GM21447 (cell line): ENCODE results near the gene SCN2A.
A peak's percentile ranks its signal among the peaks of the same experiment; 100 is the strongest.
"Not testable (repeated sequence)": the region's sequence is repeated elsewhere in the genome, so short reads cannot be mapped to it uniquely, and the experiment has no call there.

Source experiments
- ATAC-seq: cut with Tn5 transposase; IDR thresholded peaks from one replicate; pipeline ENCODE4 v1.9.1; 2021; ENCODE audit not compliant: unreplicated experiment

The SCN2A gene

DNA sequence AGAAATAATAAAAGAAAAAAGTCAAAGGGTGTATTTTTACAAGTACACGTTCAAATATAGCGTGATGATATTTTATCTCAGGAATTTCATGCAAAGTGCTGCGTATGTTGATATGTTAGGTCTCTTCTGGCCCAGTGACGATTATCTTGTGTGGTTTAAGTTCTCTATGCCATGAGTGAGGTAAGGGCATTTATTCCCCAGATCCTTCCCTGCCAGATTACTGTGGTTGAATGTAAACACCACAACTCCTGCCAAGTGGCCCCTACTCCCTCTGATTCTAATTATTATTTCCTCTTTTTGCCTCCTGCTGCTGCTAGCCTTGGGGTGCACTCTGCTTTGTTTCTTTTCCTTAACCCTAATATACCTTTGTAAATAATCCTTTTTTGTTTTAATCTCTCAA lies 12.2 kb downstream of the SCN2A start:
- no peak for ATAC-seq

DNA sequence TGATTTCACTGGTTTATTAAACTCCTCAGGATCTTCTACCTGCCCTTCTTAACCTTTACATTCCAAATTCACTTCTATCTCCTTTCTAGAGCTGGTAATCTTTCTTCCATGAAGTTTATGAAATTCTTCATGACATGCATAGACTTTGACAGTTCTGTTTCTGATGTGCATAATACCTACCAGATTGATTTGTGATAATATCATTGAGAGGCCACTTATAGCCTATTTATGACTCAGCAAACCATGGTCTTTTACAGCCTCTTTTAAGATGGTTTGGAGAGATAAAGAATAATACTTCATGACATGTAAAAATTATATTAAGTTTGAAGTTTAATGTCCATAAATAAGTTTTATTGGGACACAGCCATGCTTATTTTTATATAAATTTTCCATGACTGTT lies 14.0 kb downstream of the SCN2A start:
- no peak for ATAC-seq

GRCh38 chr2:165256618-165257017 lies 17.4 kb downstream of the SCN2A start:
- ATAC-seq = no peak

- ATAC-seq = not testable (repeated sequence)
Measured at GRCh38 chr2:165260347-165260746, 21.1 kb downstream of the SCN2A start.

DNA sequence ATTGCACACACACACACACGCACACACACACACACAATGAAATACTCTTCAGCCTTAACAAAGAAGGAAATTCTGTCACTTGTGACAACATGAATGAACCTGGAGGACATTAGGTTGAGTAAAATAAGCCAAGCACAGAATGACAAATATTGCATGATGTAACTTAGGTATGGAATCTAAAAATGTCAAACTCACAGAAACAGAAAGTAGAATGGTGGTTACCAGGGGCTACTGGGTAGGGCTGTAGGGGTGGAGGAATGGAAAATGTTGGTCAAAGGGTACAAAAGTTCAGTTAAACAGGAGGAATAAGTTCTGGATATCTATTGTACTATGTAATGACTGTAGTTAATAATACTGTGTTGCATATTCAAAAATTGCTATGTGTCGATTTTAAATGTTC lies 29.5 kb downstream of the SCN2A start:
- peak; percentile 67 for ATAC-seq

DNA sequence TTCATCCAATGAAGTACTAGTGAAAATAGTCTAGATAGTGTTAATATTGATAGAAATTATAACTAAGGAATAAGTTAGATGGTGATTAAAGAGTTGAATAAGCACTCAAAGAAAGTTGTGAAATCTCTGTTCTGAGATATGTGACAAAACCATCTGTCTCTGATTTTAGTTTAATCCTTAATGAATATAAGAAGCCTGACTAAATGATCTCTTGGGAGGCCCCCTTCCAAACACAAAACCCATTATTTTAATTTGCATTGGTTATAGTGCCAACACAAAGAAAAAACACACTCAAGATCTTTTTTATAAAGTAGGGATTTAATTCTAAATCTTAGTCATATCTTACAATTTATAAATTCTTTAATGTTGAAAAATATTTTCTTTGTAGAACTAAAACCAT lies 34.0 kb downstream of the SCN2A start:
- ATAC-seq = no peak

DNA sequence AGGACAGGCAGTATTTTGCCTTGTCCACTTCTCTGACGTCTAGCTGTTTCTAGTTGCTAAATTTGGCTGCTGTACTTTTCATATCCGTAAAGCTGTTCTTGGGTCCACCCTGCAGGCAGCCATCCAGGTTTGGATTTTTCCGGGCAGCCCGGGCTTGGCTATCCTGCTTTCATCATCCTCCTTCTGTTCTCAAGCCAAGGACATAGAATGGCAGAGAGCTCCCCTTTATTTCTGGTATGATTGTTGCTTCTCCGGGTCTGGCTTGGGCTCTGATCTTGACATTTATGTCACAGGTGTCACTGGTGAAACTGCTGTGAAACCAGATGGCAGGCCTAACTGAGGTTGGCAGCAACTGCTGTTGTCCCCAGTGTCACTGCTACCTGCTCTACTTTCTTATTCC lies 35.5 kb downstream of the SCN2A start:
- no peak for ATAC-seq

DNA sequence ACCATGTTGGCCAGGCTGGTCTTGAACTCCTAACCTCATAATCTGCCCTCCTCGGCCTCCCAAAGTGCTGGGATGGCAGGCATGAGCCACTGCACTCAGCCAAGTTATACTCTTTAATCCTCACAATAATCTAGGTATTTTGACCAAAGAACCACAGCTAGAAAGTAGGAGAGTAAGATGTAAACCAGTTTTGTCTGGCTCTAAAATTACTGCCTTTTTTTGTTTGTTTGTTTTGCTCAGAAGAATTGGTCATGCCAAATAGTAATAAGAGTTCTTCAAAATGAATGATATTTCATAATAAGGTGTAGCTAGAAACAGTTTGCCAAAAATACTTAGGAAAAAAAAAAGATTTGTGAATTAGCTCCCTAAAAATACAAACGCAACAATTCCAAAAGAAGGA lies 36.7 kb downstream of the SCN2A start:
- no peak for ATAC-seq

DNA sequence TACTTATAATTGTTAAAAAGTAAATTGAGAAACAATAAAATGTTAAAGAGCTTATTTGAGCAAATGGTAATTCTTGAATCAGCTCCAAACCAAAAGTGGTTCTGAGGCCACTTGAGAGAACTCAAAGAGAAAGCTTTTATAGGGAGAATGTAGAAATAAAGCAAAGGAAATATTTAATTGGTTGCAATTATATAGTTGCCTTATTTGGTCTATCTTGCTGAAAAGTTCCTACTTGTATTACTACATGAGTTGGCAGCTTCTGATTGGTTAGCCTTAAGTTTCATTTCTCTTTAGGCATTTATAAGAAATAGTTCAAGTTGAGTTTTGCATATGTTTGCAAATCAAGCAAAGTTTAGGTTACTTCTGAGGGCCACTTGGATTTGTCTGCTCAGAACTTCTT lies 38.1 kb downstream of the SCN2A start:
- ATAC-seq = no peak

- no peak for ATAC-seq
Measured at GRCh38 chr2:165277860-165278656, 38.8 kb downstream of the SCN2A start.

GRCh38 chr2:165280356-165280755 lies 41.1 kb downstream of the SCN2A start:
- ATAC-seq = no peak

GRCh38 chr2:165281387-165281786 lies 42.2 kb downstream of the SCN2A start:
- no peak for ATAC-seq

- ATAC-seq = no peak
Measured at GRCh38 chr2:165283342-165283741, 44.1 kb downstream of the SCN2A start.

- no peak for ATAC-seq
Measured at GRCh38 chr2:165287094-165287778, 48.0 kb downstream of the SCN2A start.

- ATAC-seq = no peak
Measured at GRCh38 chr2:165289069-165289468, 49.9 kb downstream of the SCN2A start.

GRCh38 chr2:165293440-165294420 lies 54.5 kb downstream of the SCN2A start:
- peak; percentile 100 for ATAC-seq

DNA sequence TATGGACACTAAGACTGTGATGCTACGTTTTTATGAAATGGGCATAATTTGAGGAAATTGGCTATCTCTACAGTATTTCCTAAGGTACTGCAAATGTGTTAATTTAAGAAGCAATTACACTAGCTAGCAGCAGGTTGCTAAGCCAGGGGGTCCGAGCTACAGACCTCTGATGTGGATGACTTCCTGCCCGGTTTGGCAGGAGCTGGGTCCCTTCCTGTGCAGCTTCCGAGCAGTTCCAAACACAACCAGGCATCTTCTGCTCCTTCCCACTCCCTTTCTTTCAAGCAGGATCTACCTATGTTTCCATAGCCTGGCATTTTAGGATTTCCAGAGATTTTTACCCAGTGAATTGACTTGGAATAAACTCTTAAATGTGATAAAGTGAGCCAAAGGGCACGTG lies 55.7 kb downstream of the SCN2A start:
- ATAC-seq = no peak

DNA sequence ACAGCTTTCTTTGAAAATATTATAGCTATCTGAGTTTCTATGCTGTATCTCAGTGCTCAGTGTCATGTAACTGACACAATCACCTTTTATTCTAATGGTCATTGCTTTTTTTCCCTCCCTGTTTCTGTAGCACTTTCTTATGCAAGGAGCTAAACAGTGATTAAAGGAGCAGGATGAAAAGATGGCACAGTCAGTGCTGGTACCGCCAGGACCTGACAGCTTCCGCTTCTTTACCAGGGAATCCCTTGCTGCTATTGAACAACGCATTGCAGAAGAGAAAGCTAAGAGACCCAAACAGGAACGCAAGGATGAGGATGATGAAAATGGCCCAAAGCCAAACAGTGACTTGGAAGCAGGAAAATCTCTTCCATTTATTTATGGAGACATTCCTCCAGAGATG lies 56.4 kb downstream of the SCN2A start:
- ATAC-seq = no peak

DNA sequence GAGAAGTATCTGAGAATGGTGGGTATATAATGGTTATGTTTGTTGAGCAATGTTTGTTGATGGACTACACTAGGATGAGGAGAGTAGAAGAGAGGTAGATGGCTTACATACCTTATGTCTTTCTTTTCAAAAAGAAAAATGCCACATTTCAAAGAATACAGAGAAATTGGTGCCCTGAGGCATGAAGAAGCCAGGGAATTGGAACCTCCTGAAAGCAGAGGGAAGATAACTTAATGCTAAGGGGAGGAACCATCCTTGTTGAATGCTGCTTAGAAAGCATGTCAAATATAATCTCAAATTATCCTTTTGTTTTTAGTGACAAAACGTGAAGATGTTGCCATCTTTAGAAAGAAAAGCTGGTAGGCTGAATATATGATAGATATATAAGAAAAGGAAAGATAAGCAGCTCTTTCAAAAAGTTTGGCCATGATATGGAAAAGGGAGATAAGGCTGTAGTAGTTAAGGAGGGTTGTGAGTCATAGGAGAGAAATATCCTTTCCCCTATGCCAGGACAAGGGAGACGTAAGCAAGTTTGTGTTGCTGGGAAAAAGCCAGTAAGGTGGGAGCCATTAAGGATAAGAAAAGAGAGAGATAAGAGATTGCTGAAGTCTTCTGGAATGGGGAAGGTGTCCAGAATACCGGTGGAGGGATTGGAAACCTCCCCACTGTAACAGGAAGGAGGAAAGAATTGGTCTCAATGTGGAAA lies 66.3 kb downstream of the SCN2A start:
- ATAC-seq = no peak

GRCh38 chr2:165307317-165307716 lies 68.1 kb downstream of the SCN2A start:
- no peak for ATAC-seq

- no peak for ATAC-seq
Measured at GRCh38 chr2:165311949-165312348, 72.7 kb downstream of the SCN2A start.
